Motor neuron (in vitro differentiated cells): ENCODE data around the gene HSPH1. TPM values are rescaled to one million over a fixed set of nuclear protein-coding genes. Genes with fewer than 3 reads are reported as not detected.
A peak's percentile ranks its signal among the peaks of the same experiment; 100 is the strongest.
"Not testable (repeated sequence)": the region's sequence is repeated elsewhere in the genome, so short reads cannot be mapped to it uniquely, and the experiment has no call there.

ENCODE experiments used
- ATAC-seq, 8 experiments: fragments of 200-7000 bp; cut with Tn5 transposase; replicated peaks in 6 of 8; 2 replicates each; pipeline ENCODE4 v1.8.0; 2021; ENCODE audit warnings: mild to moderate bottlenecking in 8 of 8, moderate library complexity in 8 of 8
- H3K27ac ChIP-seq, 2 donors: fragments of 250-450 bp; sonication (Bioruptor Pico); 2 replicates each; pipeline ENCODE4 v1.9.0; 2021; ENCODE audit warnings: antibody characterized with exemption in 2 of 2, mild to moderate bottlenecking in 2 of 2, moderate library complexity in 1 of 2
- H3K4me1 ChIP-seq, 2 donors: fragments of 250-450 bp; sonication (Bioruptor Pico); replicated peaks in 1 of 2; 2 replicates each; pipeline ENCODE4 v1.6.1; 2021; ENCODE audit warnings: antibody characterized with exemption in 2 of 2, mild to moderate bottlenecking in 2 of 2, moderate library complexity in 1 of 2
- H3K4me3 ChIP-seq, 5 donors: fragments of 250-450 bp; sonication (Bioruptor Pico); 2 replicates each; pipeline ENCODE4 v1.9.0; 2021; ENCODE audit warnings: antibody characterized with exemption in 5 of 5, mild to moderate bottlenecking in 5 of 5, moderate library complexity in 4 of 5
- WGBS, 10 experiments: fragments of 450-650 bp; shearing (Covaris generic); methylation state at CpG; one replicate each; pipeline ENCODE4 v1.0.0; 2022; 5-methylcytosine and 5-hydroxymethylcytosine counted together
- in situ Hi-C, 9 experiments: fragments of 400-800 bp; cut with MboI; loops; one replicate each; pipeline ENCODE4 v1.15.0; 2021; ENCODE audit warnings: low sequenced_read_pairs in 9 of 9, low pct_unique_long_range_greater_than_20kb in 2 of 9; ENCODE audit not compliant: unreplicated experiment in 9 of 9
- total RNA-seq, 8 experiments: library from RNA; unstranded; fragments of 300-600 nt; gene quantifications; 2 replicates each; pipeline versions ENCODE4 v1.2.3 to v1.2.4, GENCODE V29; 2022

HSPH1 gene
- total RNA-seq, 8 experiments from 2014 or later: 34.9 to 129 (median 89.0) TPM

GRCh38 chr13:31196992-31197391, 35.3 kb upstream of the HSPH1 start:
- 60 to 100% (median 80%) methylated on average over 1 to 6 of the region's 6 CpGs; no CpG with 5 or more reads in 2 of the 10 experiments for WGBS, 10 experiments
- no peak for ATAC-seq
- Histone ChIP-seq H3K27ac (no peak overlapping the region), H3K4me3 (no peak overlapping the region), H3K4me1 (peaks cover 0 to 6% of the 10 kb centered on the region in 2 donors)
- in situ Hi-C loops: no loop called here

GRCh38 chr13:31195616-31196015, 33.9 kb upstream of the HSPH1 start:
- Histone ChIP-seq H3K4me3 (no peak overlapping the region), H3K27ac (no peak overlapping the region), H3K4me1 (no peaks in the 10 kb centered on the region)
- in situ Hi-C loops: no loop called here
- no peak for ATAC-seq
- 0 to 100% (median 93%) methylated on average over 1 to 4 of the region's 4 CpGs; no CpG with 5 or more reads in 1 of the 10 experiments for WGBS, 10 experiments

- Histone ChIP-seq H3K27ac (no peak overlapping the region), H3K4me3 (no peak overlapping the region), H3K4me1 (no peaks in the 10 kb centered on the region)
- 10 to 100% (median 76%) methylated on average over 1 to 4 of the region's 6 CpGs; no CpG with 5 or more reads in 4 of the 10 experiments for WGBS, 10 experiments
- ATAC-seq: peak in 1 of 8 experiments; percentile 89
- in situ Hi-C loops: no loop called here
Measured at GRCh38 chr13:31192306-31192705, 30.6 kb upstream of the HSPH1 start.

- 63 to 100% (median 87%) methylated on average over 1 to 3 of the region's 4 CpGs; no CpG with 5 or more reads in 4 of the 10 experiments for WGBS, 10 experiments
- no peak overlapping the region for H3K27ac ChIP-seq
Measured at GRCh38 chr13:31191748-31192147, 30.0 kb upstream of the HSPH1 start.

GRCh38 chr13:31184981-31185645, 23.4 kb upstream of the HSPH1 start:
- peak; percentile 31 to 99 (median 98) for ATAC-seq
- peak overlapping the region in 1 of 2 donors; percentile 71 for H3K27ac ChIP-seq
- no peak overlapping the region for H3K4me3 ChIP-seq
- in situ Hi-C loops: no loop called here
- 0 to 71% (median 13%) methylated on average over 2 to 7 of the region's 7 CpGs for WGBS, 10 experiments
- peaks cover 16 to 18% of the 10 kb centered on the region in 2 donors for H3K4me1 ChIP-seq

More at GRCh38 chr13:31191748-31192147, 30.0 kb upstream of the HSPH1 start:
- no peaks in the 10 kb centered on the region for H3K4me1 ChIP-seq
- no peak for ATAC-seq
- no peak overlapping the region for H3K4me3 ChIP-seq
- in situ Hi-C loops: no loop called here

GRCh38 chr13:31184451-31184850, 22.7 kb upstream of the HSPH1 start:
- peaks cover 16 to 18% of the 10 kb centered on the region in 2 donors for H3K4me1 ChIP-seq
- in situ Hi-C loops: no loop called here
- no peak for ATAC-seq
- H3K4me3 ChIP-seq: no peak overlapping the region
- H3K27ac ChIP-seq: peak overlapping the region in 1 of 2 donors; percentile 71
- WGBS, 10 experiments: 77 to 100% (median 88%) methylated on average over 1 to 6 of the region's 6 CpGs; no CpG with 5 or more reads in 4 of the 10 experiments

- no CpG with 5 or more reads among the region's 26 CpGs for WGBS, 10 experiments
- in situ Hi-C loops: no loop called here
- Histone ChIP-seq H3K27ac (no peak overlapping the region), H3K4me3 (no peak overlapping the region), H3K4me1 (peaks cover 16 to 18% of the 10 kb centered on the region in 2 donors)
- no peak for ATAC-seq
Measured at GRCh38 chr13:31182987-31183386, 21.3 kb upstream of the HSPH1 start.

GRCh38 chr13:31179754-31180153, 18.1 kb upstream of the HSPH1 start:
- no peak overlapping the region for H3K27ac ChIP-seq
- no peak overlapping the region for H3K4me3 ChIP-seq
- H3K4me1 ChIP-seq: peaks cover 3 to 5% of the 10 kb centered on the region in 2 donors
- ATAC-seq: no peak
- in situ Hi-C loops: no loop called here
- WGBS, 10 experiments: 46 to 100% (median 90%) methylated on average over 1 to 5 of the region's 5 CpGs; no CpG with 5 or more reads in 1 of the 10 experiments

- Histone ChIP-seq H3K4me3 (no peak overlapping the region), H3K4me1 (peaks cover 0 to under 1% of the 10 kb centered on the region in 2 donors), H3K27ac (no peak overlapping the region)
- ATAC-seq: no peak
- in situ Hi-C loops: no loop called here
- 73 to 100% (median 88%) methylated on average over 1 to 6 of the region's 8 CpGs; no CpG with 5 or more reads in 2 of the 10 experiments for WGBS, 10 experiments
Measured at GRCh38 chr13:31179241-31179640, 17.5 kb upstream of the HSPH1 start.

GRCh38 chr13:31177813-31178495, 16.2 kb upstream of the HSPH1 start:
- in situ Hi-C loops, H3K27ac ChIP-seq, ATAC-seq, H3K4me1 ChIP-seq, H3K4me3 ChIP-seq: not testable (repeated sequence)
- 20 to 100% (median 88%) methylated on average over 1 to 10 of the region's 12 CpGs; no CpG with 5 or more reads in 2 of the 10 experiments for WGBS, 10 experiments

- H3K4me3 ChIP-seq: no peak overlapping the region
- 44 to 94% (median 78%) methylated on average over 1 to 3 of the region's 3 CpGs; no CpG with 5 or more reads in 6 of the 10 experiments for WGBS, 10 experiments
- no peaks in the 10 kb centered on the region for H3K4me1 ChIP-seq
- in situ Hi-C loops: no loop called here
- H3K27ac ChIP-seq: no peak overlapping the region
- ATAC-seq: peak in 3 of 8 experiments; percentile 35 to 62 (median 42)
Measured at GRCh38 chr13:31175847-31176532, 14.3 kb upstream of the HSPH1 start.

GRCh38 chr13:31174018-31174417, 12.3 kb upstream of the HSPH1 start:
- H3K4me1 ChIP-seq: no peaks in the 10 kb centered on the region
- no peak overlapping the region for H3K4me3 ChIP-seq
- in situ Hi-C loops: no loop called here
- WGBS, 10 experiments: 56 to 100% (median 75%) methylated on average over 1 to 3 of the region's 3 CpGs; no CpG with 5 or more reads in 2 of the 10 experiments
- no peak overlapping the region for H3K27ac ChIP-seq
- peak in 1 of 8 experiments; percentile 56 for ATAC-seq

- 57 to 100% (median 81%) methylated on average over 2 of the region's 2 CpGs; no CpG with 5 or more reads in 2 of the 10 experiments for WGBS, 10 experiments
- no peak for ATAC-seq
- H3K27ac ChIP-seq: no peak overlapping the region
- in situ Hi-C loops: no loop called here
- H3K4me3 ChIP-seq: no peak overlapping the region
- H3K4me1 ChIP-seq: peaks cover 3 to 5% of the 10 kb centered on the region in 2 donors
Measured at GRCh38 chr13:31172535-31172934, 10.8 kb upstream of the HSPH1 start.
